OCI-LY7 (cell line): ENCODE data around the gene LMOD3. TPM values are rescaled to one million over a fixed set of nuclear protein-coding genes. Genes with fewer than 3 reads are reported as not detected.

Experiments used
- BruUV-seq: library from RNA; stranded (reverse); fragments of 400-500 nt; replicated peaks from 2 replicates; lab custom pipeline; 2021; lab: Mats Ljungman, UMichigan
- CTCF ChIA-PET: fragments of 300-600 bp; sonication (Branson Sonifier 250); formaldehyde crosslinking; loops from one replicate; lab custom pipeline; 2022; ENCODE audit warnings: antibody characterized with exemption; ENCODE audit not compliant: unreplicated experiment; lab: Charles Lee
- POLR2A ChIA-PET: fragments of 300-600 bp; sonication (Branson Sonifier 250); formaldehyde crosslinking; loops from one replicate; lab custom pipeline; 2022; ENCODE audit warnings: antibody characterized with exemption; lab: Charles Lee
- DNase-seq: peaks from one replicate; pipeline ENCODE4 v3.0.0-alpha.2; 2015; ENCODE audit warnings: low spot score
- H2AFZ ChIP-seq: fragments of 200-600 bp; sonication (generic), shearing (Covaris generic); 2 replicates; pipeline ENCODE4 v1.6.1; 2014; ENCODE audit warnings: mild to moderate bottlenecking, antibody characterized with exemption, low read length, moderate library complexity
- H3K27ac ChIP-seq: fragments of 200-600 bp; sonication (generic); 2 replicates; pipeline ENCODE4 v1.5.1; 2014; ENCODE audit warnings: mixed run types, low read depth, mild to moderate bottlenecking, moderate library complexity, low read length, inconsistent platforms; ENCODE audit not compliant: poor library complexity, severe bottlenecking
- H3K36me3 ChIP-seq: fragments of 200-600 bp; sonication (generic); 2 replicates; pipeline ENCODE4 v1.6.1; 2014; ENCODE audit warnings: mild to moderate bottlenecking, antibody characterized with exemption, low read length, moderate library complexity, mixed read lengths; ENCODE audit not compliant: insufficient read depth
- H3K4me1 ChIP-seq: fragments of 200-600 bp; sonication (generic); 2 replicates; pipeline ENCODE4 v1.5.1; 2014; ENCODE audit warnings: mild to moderate bottlenecking, low read length; ENCODE audit not compliant: insufficient read depth, poor library complexity, severe bottlenecking
- H3K4me2 ChIP-seq: fragments of 200-600 bp; sonication (generic); 2 replicates; pipeline ENCODE4 v1.6.1; 2014; ENCODE audit warnings: mild to moderate bottlenecking, low read length
- H3K4me3 ChIP-seq: fragments of 200-600 bp; sonication (generic); 2 replicates; pipeline ENCODE4 v1.5.1; 2014; ENCODE audit warnings: mild to moderate bottlenecking, low read depth, low read length; ENCODE audit not compliant: poor library complexity, severe bottlenecking
- H3K79me2 ChIP-seq: fragments of 200-600 bp; sonication (generic); 2 replicates; pipeline ENCODE4 v1.6.1; 2016; ENCODE audit warnings: low read depth, mild to moderate bottlenecking, low read length, moderate library complexity, mixed read lengths; ENCODE audit not compliant: insufficient read depth
- H3K9me2 ChIP-seq: fragments of 200-600 bp; sonication (generic); 2 replicates; pipeline ENCODE4 v1.6.1; 2016; ENCODE audit warnings: mild to moderate bottlenecking, low read length, mixed read lengths; ENCODE audit not compliant: insufficient read depth
- H3K9me3 ChIP-seq: fragments of 200-600 bp; sonication (generic); 2 replicates; pipeline ENCODE4 v1.6.1; 2014; ENCODE audit warnings: mild to moderate bottlenecking, mixed run types, low read length, mixed read lengths
- H4K20me1 ChIP-seq: fragments of 200-600 bp; sonication (generic); 2 replicates; pipeline ENCODE4 v1.6.1; 2014; ENCODE audit warnings: mild to moderate bottlenecking, antibody characterized with exemption, low read length, moderate library complexity, mixed read lengths; ENCODE audit not compliant: insufficient read depth
- CTCF ChIP-seq: fragments of 200-600 bp; sonication (generic); conservative IDR thresholded peaks from 2 replicates; pipeline ENCODE4 v1.5.1; 2014; ENCODE audit warnings: mild to moderate bottlenecking, antibody characterized with exemption, low read length, moderate library complexity, mixed read lengths
- EZH2phosphoT487 ChIP-seq: fragments of 200-600 bp; sonication (generic); IDR thresholded peaks from 2 replicates; pipeline ENCODE4 v1.6.1; 2018; ENCODE audit warnings: low read depth, borderline replicate concordance, mild to moderate bottlenecking, mixed run types, antibody characterized with exemption, low read length, moderate library complexity, mixed read lengths
- intact Hi-C: fragments of 100-400 bp; cut with micrococcal nuclease; formaldehyde crosslinking; loops from one replicate; pipeline ENCODE4 v1.10.0; 2022; ENCODE audit not compliant: unreplicated experiment
- total RNA-seq, 2 experiments: library from RNA; depleted of rRNA in 1 of 2; stranded (reverse); fragments of >200 nt in 1 of 2; shearing (Covaris generic) in 1 of 2; gene quantifications; 2 replicates each; pipeline ENCODE4 v1.2.3, GENCODE V29; 2014 to 2022

LMOD3 gene
- total RNA-seq, 2 experiments from 2014 or later, result not detected

- no TSS peak for BruUV-seq
Observed at GRCh38 chr3:69126999-69127398, 4.6 kb upstream of the LMOD3 start.

GRCh38 chr3:69126216-69126615, 3.8 kb upstream of the LMOD3 start:
- POLR2A ChIA-PET, result interaction anchor here (1.2 kb wide), 1 partner anchor 11 kb away, joined by 7 read pairs; no protein-coding TSS in a partner anchor
- BruUV-seq, result no TSS peak

More at GRCh38 chr3:69126999-69127398, 4.6 kb upstream of the LMOD3 start:
- TF ChIP-seq EZH2phosphoT487 (no peak), CTCF (no peak)
- no peaks in the 10 kb centered on the region for H4K20me1 ChIP-seq
- no peak for DNase-seq
- H3K27ac ChIP-seq, result no peak overlapping the region
- no peaks in the 10 kb centered on the region for H3K79me2 ChIP-seq
- H3K4me3 ChIP-seq, result no peak overlapping the region
- CTCF ChIA-PET, result no interaction called here
- intact Hi-C loops, result no loop called here
- POLR2A ChIA-PET, result interaction anchor here (0.7 kb wide), 2 partner anchors 180 to 202 kb away, joined by 3 to 4 read pairs; no protein-coding TSS in a partner anchor
- no peaks in the 10 kb centered on the region for H3K36me3 ChIP-seq
- no peaks in the 10 kb centered on the region for H3K4me1 ChIP-seq
- no peak overlapping the region for H3K4me2 ChIP-seq
- H2AFZ ChIP-seq, result no peak overlapping the region
- H3K9me3 ChIP-seq, result no peaks in the 10 kb centered on the region
- H3K9me2 ChIP-seq, result no peaks in the 10 kb centered on the region

More at GRCh38 chr3:69126216-69126615, 3.8 kb upstream of the LMOD3 start:
- Histone ChIP-seq H3K9me3 (no peaks in the 10 kb centered on the region), H3K79me2 (no peaks in the 10 kb centered on the region), H3K4me3 (no peak overlapping the region), H3K36me3 (no peaks in the 10 kb centered on the region), H2AFZ (no peak overlapping the region), H3K4me2 (no peak overlapping the region), H3K4me1 (no peaks in the 10 kb centered on the region), H4K20me1 (no peaks in the 10 kb centered on the region), H3K9me2 (no peaks in the 10 kb centered on the region), H3K27ac (no peak overlapping the region)
- CTCF ChIA-PET, result no interaction called here
- no peak for DNase-seq
- intact Hi-C loops, result no loop called here
- TF ChIP-seq EZH2phosphoT487, result no peak
- TF ChIP-seq CTCF, result no peak
